ENCODE measurements around the gene GALNTL6. TPM values are rescaled to one million over a fixed set of nuclear protein-coding genes. Genes with fewer than 3 reads are reported as not detected.

The GALNTL6 gene
- total RNA-seq, 4 donors from 2014 or later: 0.82 to 0.95 TPM; not detected in 2

DNA sequence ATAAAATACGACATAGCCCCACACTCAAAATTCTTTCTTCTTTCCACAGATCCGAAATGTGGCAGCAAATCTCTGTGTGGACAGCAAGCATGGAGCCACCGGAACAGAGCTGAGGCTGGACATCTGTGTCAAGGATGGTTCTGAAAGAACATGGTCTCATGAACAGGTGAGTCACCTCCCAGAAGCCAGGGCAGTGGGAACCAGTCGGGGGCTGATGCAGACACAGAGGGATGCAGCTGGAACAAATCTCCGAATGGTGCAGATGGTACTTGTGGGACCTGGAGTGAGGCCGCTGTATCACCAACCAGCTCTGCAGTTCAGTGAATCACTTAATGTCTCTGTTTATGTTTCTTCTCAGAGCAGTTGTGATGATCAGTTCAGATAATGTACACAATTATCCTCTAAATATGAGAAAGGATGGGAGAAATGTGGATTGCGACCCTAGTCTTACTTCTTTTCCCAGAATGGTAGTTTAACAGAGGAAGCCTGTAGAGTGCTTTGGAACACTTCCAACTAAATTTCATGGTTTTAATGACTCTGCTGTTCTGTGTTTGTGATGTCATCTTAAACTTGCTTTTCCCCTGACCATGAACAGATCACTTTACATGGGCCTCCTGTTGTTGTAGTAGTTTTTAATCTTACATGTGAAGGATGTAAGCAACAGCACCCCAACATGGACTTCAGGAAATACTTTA is 1196.1 kb downstream of the GALNTL6 start:
- Histone ChIP-seq H3K27ac (no peak overlapping the region), H3K4me3 (no peak overlapping the region), H3K9me3 (no peaks in the 10 kb centered on the region), H3K36me3 (no peaks in the 10 kb centered on the region), H3K27me3 (no peaks in the 10 kb centered on the region), H3K4me1 (peaks cover 0 to 19% (median 7%) of the 10 kb centered on the region in 4 donors)
- TF ChIP-seq, protein P1, sequence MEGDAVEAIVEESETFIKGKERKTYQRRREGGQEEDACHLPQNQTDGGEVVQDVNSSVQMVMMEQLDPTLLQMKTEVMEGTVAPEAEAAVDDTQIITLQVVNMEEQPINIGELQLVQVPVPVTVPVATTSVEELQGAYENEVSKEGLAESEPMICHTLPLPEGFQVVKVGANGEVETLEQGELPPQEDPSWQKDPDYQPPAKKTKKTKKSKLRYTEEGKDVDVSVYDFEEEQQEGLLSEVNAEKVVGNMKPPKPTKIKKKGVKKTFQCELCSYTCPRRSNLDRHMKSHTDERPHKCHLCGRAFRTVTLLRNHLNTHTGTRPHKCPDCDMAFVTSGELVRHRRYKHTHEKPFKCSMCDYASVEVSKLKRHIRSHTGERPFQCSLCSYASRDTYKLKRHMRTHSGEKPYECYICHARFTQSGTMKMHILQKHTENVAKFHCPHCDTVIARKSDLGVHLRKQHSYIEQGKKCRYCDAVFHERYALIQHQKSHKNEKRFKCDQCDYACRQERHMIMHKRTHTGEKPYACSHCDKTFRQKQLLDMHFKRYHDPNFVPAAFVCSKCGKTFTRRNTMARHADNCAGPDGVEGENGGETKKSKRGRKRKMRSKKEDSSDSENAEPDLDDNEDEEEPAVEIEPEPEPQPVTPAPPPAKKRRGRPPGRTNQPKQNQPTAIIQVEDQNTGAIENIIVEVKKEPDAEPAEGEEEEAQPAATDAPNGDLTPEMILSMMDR (IDR thresholded peaks at IDR 0.05): no peak
- TF ChIP-seq EP300 (IDR thresholded peaks at IDR 0.05; ENCODE audit: low read depth) (no peak), POLR2AphosphoS5 (IDR thresholded peaks at IDR 0.05) (no peak), POLR2A (IDR thresholded peaks at IDR 0.05) (no peak)
- intact Hi-C loops (cut with DNase I; ENCODE audit: low total_unique reads) (no loop called here), in situ Hi-C loops (cut with MboI; ENCODE audit: low pct_ligation_motif_present in 1 of 4, low pct_unique_long_range_greater_than_20kb in 1 of 4, low sequenced_read_pairs in 3 of 4) (loop anchor here in 3 of 4 donors (25.0 kb wide), 2 partner anchors 253 to 403 kb away; no protein-coding TSS in a partner anchor)
- WGBS, 2 donors (ENCODE audit: low coverage in 1 of 2): 82 to 83% methylated on average over 4 to 7 of the region's 7 CpGs
- DNase-seq: no peak

DNA sequence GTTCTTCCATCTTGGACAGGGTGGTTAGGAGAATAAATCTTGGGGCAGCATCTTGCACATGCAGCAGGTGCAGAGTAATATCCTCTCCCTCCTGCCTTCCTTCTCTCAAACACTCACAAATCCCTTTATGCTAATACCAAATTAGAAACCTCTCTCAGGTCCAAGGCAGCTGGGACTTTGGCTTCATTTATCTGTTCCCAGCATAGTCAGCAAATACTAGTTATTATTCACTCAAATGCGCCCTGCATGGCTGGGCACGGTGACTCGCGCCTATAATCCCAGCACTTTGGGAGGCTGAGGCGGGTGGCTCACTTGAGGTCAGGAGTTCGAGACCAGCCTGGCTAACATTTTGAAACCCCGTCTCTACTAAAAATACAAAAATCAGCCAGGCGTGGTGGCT is 1199.4 kb downstream of the GALNTL6 start:
- WGBS, 2 donors (ENCODE audit: low coverage in 1 of 2): 85% methylated on average over 8 of the region's 8 CpGs; no CpG with 5 or more reads in 1 of the 2 donors
- DNase-seq: no peak
- Histone ChIP-seq H3K4me3 (no peak overlapping the region), H3K9me3 (no peaks in the 10 kb centered on the region), H3K27me3 (no peaks in the 10 kb centered on the region), H3K4me1 (peaks cover 0 to 6% (median 0%) of the 10 kb centered on the region in 4 donors), H3K27ac (no peak overlapping the region), H3K36me3 (no peaks in the 10 kb centered on the region)
- intact Hi-C loops (cut with DNase I; ENCODE audit: low total_unique reads): no loop called here
- in situ Hi-C loops (cut with MboI; ENCODE audit: low pct_ligation_motif_present in 1 of 4, low pct_unique_long_range_greater_than_20kb in 1 of 4, low sequenced_read_pairs in 3 of 4): loop anchor here (10.0 to 25.0 kb wide), 3 partner anchors 250 to 402 kb away; no protein-coding TSS in a partner anchor
- TF ChIP-seq POLR2A (IDR thresholded peaks at IDR 0.05): no peak
- TF ChIP-seq POLR2AphosphoS5 (IDR thresholded peaks at IDR 0.05): no peak
- TF ChIP-seq EP300 (IDR thresholded peaks at IDR 0.05; ENCODE audit: low read depth): no peak
- TF ChIP-seq, protein P1 (IDR thresholded peaks at IDR 0.05): no peak

DNA sequence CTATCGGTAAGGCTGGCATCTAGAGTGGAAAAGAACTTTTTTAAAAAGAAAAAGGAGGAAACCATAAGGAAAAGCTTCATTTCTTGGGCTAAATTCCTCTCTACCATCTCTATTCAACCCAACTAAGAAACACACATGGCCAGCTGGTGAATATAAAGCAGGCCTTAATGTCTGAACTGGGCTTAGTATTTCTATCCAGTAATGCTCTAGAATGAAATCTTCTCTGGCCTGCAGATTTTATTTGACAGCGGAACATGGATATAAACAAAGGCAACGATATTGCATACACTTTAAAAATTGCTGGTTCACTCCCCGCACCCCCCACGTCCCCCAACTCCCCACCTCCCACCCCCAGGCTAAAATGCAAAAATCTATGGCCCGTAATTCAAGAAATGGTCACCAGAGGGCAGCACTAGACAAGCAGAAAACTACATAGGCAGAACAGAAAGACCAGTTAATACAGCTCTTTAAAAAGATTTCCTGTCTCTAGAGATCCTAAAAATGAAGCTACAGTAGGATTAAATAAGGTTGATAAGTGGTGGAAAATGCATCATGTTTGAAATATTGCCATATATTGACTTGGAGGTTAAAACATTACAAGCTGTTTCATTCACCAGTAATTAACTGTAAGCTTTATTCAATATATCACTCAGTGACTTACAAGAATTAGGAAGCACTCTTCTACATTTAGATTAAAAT is 1200.2 kb downstream of the GALNTL6 start:
- intact Hi-C loops (cut with DNase I; ENCODE audit: low total_unique reads) (no loop called here), in situ Hi-C loops (cut with MboI; ENCODE audit: low pct_ligation_motif_present in 1 of 4, low pct_unique_long_range_greater_than_20kb in 1 of 4, low sequenced_read_pairs in 3 of 4) (loop anchor here (10.0 to 25.0 kb wide), 3 partner anchors 249 to 401 kb away; no protein-coding TSS in a partner anchor)
- H3K9me3 ChIP-seq: no peaks in the 10 kb centered on the region
- no peak for TF ChIP-seq EP300 (IDR thresholded peaks at IDR 0.05; ENCODE audit: low read depth)
- TF ChIP-seq, protein P1 (IDR thresholded peaks at IDR 0.05): peak; percentile 61 to 84 (median 80)
- 22 to 100% methylated on average over 1 to 6 of the region's 6 CpGs for WGBS, 2 donors (ENCODE audit: low coverage in 1 of 2)
- no peak overlapping the region for H3K4me3 ChIP-seq
- no peak overlapping the region for H3K27ac ChIP-seq
- H3K36me3 ChIP-seq: no peaks in the 10 kb centered on the region
- no peaks in the 10 kb centered on the region for H3K27me3 ChIP-seq
- DNase-seq: peak; percentile 36
- peaks cover 0 to 6% (median 0%) of the 10 kb centered on the region in 4 donors for H3K4me1 ChIP-seq

DNA sequence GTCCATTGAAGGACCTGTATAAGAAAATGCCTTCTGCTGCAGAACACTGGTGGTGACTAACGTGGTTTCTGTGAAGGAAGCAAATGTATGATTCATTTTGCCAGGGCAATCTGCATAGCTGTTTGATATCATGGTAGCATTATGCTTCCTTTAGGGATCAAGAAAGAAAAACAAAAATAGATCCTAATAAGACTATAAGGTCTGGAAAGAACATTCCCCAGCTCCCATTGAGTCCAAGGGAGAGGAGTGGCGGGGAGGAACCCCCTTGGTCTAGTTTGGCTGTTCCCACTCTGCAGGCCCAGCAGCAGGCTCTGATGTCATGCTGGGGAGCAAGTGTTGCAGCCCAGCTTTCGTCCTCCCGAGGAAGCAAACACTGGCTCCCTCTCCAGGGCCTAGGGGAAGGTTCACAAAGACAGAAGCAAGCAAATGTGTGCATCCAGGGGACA is 1200.9 kb downstream of the GALNTL6 start:
- Histone ChIP-seq H3K4me1 (peaks cover 0 to 6% (median 0%) of the 10 kb centered on the region in 4 donors), H3K9me3 (no peaks in the 10 kb centered on the region), H3K27me3 (no peaks in the 10 kb centered on the region), H3K4me3 (no peak overlapping the region), H3K36me3 (no peaks in the 10 kb centered on the region), H3K27ac (no peak overlapping the region)
- in situ Hi-C loops (cut with MboI; ENCODE audit: low pct_ligation_motif_present in 1 of 4, low pct_unique_long_range_greater_than_20kb in 1 of 4, low sequenced_read_pairs in 3 of 4) (loop anchor here (10.0 to 25.0 kb wide), 3 partner anchors 248 to 401 kb away; no protein-coding TSS in a partner anchor), intact Hi-C loops (cut with DNase I; ENCODE audit: low total_unique reads) (no loop called here)
- no peak for DNase-seq
- WGBS, 2 donors (ENCODE audit: low coverage in 1 of 2): 56 to 71% methylated on average over 1 to 4 of the region's 4 CpGs
- TF ChIP-seq, protein P1 (IDR thresholded peaks at IDR 0.05): no peak
- TF ChIP-seq POLR2A (IDR thresholded peaks at IDR 0.05): no peak
- no peak for TF ChIP-seq POLR2AphosphoS5 (IDR thresholded peaks at IDR 0.05)
- no peak for TF ChIP-seq EP300 (IDR thresholded peaks at IDR 0.05; ENCODE audit: low read depth)
